ENCODE data around the gene COL4A2.
"Not testable (repeated sequence)": the region's sequence is repeated elsewhere in the genome, so short reads cannot be mapped to it uniquely, and the experiment has no call there.

COL4A2 gene

DNA sequence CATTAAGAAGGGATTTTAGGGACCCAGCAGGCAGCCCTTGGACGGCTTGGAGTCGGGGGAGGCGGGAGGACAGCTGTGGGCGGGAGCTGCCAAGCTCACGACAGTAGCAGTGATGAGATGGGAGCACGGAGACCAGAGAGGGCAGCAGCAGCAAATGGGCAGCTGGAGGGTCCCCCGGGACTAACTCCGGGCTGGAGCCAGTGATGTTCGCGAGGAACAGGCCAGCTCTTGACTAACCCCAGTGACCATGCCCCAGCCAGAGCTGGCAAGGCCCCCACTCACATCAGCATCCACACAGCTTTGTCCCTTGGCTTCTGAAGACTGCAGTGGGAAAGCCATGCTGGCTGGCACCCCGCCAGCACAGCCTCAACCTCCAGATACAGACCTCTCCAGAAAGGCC lies 172.6 kb downstream of the COL4A2 start:
- TF ChIP-seq, protein P1, sequence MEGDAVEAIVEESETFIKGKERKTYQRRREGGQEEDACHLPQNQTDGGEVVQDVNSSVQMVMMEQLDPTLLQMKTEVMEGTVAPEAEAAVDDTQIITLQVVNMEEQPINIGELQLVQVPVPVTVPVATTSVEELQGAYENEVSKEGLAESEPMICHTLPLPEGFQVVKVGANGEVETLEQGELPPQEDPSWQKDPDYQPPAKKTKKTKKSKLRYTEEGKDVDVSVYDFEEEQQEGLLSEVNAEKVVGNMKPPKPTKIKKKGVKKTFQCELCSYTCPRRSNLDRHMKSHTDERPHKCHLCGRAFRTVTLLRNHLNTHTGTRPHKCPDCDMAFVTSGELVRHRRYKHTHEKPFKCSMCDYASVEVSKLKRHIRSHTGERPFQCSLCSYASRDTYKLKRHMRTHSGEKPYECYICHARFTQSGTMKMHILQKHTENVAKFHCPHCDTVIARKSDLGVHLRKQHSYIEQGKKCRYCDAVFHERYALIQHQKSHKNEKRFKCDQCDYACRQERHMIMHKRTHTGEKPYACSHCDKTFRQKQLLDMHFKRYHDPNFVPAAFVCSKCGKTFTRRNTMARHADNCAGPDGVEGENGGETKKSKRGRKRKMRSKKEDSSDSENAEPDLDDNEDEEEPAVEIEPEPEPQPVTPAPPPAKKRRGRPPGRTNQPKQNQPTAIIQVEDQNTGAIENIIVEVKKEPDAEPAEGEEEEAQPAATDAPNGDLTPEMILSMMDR (IDR thresholded peaks at IDR 0.05; ENCODE audit: insufficient read depth, low read depth, low read length, missing control alignments), result no peak
- DNase-seq (ENCODE audit: low read depth), result no peak
- no peak overlapping the region for H3K4me3 ChIP-seq (ENCODE audit: low read depth, low read length)

DNA sequence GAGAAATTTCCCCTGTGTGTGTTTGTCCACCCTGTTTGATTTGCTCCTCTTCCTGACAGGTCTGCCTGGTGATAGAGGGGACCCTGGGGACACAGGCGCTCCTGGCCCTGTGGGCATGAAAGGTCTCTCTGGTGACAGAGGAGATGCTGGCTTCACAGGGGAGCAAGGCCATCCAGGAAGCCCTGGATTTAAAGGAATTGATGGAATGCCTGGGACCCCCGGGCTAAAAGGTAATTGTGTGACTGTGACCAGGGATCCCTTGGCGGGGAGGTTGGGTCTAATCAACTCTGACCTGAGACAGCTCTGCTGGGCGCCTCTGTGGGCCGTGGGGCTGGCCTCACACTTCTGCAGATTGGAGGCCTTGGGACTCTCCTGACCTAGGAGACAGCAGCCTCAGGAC lies 173.1 kb downstream of the COL4A2 start:
- no peak for DNase-seq (ENCODE audit: low read depth)
- TF ChIP-seq, protein P1 (IDR thresholded peaks at IDR 0.05; ENCODE audit: insufficient read depth, low read depth, low read length, missing control alignments), result no peak
- H3K4me3 ChIP-seq (ENCODE audit: low read depth, low read length), result no peak overlapping the region

DNA sequence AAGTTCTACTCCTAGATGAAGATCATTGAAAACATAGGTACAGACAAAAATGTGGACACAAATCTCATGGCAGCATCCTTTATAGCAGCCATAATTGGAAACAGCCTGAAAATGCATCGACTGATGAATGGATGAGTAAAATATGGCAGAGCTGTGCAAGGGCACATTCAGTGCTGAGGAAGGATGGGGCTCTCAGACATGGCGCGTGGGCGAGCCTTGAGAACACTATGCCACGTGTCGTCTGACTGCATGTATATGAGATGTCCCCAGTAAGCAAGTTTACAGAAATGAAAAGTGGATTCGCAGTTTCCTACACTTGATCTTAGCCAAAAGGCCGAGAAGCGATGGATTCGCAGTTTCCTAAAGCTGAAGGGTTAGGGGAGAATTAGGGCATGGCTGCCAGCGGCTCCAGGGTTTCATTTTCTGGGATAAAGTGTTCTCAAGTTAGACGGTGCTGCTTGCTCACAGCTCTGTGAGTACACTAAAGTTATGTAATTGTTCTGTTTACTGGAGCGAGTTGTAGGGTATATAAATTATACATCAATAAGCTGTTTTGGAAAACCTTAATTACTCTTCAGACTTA lies 176.4 kb downstream of the COL4A2 start:
- TF ChIP-seq, protein P1 (IDR thresholded peaks at IDR 0.05; ENCODE audit: insufficient read depth, low read depth, low read length, missing control alignments), result no peak
- DNase-seq (ENCODE audit: low read depth), result no peak
- H3K4me3 ChIP-seq (ENCODE audit: low read depth, low read length), result no peak overlapping the region

DNA sequence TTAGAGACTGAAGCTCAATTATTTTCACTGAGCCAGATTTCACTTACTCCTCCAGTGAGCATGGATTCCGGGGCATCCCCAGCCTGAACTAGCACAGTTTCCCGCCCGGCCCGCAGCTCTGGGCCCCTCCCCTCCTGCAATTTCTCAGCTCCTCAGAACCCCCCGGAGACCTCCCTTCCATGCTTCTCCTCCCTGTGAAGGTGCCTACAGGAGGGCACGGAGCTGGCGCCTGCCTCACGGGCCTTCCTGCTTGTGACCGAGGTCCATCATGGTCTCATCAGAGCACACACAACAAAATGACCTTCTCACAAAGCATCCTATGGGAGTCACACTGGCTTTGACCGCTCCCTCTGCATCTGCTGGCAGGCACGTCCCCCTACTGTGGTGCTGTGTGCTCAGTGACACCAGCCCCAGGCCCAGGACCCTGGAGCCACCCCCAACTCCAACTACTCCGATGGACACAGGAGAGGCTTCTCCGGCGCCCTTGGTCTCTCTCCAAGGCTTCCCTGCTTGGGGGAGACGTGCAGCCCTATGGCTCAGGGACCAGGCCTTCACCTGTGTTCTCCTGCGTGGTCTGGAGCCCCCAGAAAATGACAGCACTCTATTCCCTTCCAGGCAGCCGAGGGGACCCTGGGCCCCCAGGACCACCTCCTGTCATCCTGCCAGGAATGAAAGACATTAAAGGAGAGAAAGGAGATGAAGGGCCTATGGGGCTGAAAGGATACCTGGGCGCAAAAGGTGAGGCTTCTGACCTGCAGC lies 177.4 kb downstream of the COL4A2 start:
- no peak for DNase-seq (ENCODE audit: low read depth)
- H3K4me3 ChIP-seq (ENCODE audit: low read depth, low read length), result no peak overlapping the region
- TF ChIP-seq, protein P1 (IDR thresholded peaks at IDR 0.05; ENCODE audit: insufficient read depth, low read depth, low read length, missing control alignments), result no peak

DNA sequence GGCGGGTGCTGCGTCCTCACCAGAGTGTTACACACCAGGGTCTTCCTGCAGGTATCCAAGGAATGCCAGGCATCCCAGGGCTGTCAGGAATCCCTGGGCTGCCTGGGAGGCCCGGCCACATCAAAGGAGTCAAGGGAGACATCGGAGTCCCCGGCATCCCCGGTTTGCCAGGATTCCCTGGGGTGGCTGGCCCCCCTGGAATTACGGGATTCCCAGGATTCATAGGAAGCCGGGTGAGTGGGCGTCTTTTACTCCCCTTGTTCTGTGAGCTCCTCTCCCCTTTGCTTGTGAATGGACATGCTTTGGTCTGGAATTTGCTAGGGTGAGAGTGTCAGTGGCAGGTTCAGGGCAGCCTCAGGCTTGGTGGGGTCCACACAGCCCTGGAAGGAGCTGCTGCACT lies 178.5 kb downstream of the COL4A2 start:
- TF ChIP-seq, protein P1 (IDR thresholded peaks at IDR 0.05; ENCODE audit: insufficient read depth, low read depth, low read length, missing control alignments), result no peak
- no peak for DNase-seq (ENCODE audit: low read depth)
- H3K4me3 ChIP-seq (ENCODE audit: low read depth, low read length), result no peak overlapping the region

DNA sequence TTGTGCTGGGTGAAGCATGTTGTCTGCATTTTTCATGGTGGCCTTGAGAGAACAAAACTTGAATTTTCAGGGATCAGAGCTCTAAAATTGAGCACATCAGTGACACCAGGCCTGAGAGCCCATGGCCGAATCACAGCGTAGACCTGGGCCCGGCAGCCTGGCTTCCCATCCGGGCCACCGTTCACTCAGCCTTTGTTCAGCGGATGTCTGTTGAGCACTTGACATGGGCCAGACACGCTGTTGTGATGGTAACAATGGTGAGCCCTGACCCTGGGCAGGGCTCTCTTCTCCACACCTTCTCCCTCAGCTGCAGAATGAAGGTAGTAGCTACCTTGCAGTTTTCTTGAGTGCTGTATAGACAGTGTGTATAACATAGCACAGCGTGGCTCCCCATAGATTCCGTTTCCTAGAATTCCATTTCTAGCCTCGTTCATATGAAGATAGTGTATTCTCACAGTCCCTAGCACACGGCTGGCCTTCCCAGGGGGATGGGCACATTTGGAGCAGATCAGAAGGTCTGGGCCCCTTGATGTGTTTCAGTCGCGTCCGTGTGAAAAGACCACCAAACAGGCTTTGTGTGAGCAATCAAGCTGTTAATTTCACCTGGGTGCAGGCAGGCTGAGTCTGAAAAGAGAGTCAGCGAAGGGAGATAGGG lies 179.1 kb downstream of the COL4A2 start:
- DNase-seq (ENCODE audit: low read depth), result no peak
- H3K4me3 ChIP-seq (ENCODE audit: low read depth, low read length), result no peak overlapping the region
- TF ChIP-seq, protein P1 (IDR thresholded peaks at IDR 0.05; ENCODE audit: insufficient read depth, low read depth, low read length, missing control alignments), result no peak

DNA sequence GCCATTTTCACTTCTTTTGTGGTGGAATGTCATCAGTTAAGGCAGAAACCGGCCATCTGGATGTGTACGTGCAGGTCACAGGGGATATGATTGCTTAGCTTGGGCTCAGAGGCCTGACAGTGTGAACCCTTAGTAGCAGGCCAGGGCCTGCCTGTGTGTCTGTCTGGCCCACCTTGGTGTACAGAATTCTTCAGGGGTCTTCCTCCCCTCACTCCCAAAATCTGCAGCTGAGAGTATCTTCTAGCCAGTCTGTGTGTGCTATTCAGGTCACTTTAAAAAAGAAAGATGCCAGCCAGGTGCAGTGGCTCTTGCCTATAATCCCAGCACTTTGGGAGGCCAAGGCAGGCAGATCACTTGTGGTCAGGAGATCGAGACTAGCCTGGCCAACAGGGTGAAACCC lies 179.8 kb downstream of the COL4A2 start:
- H3K4me3 ChIP-seq (ENCODE audit: low read depth, low read length); DNase-seq (ENCODE audit: low read depth): not testable (repeated sequence)
